GM12892 (cell line): ENCODE data around the gene TALDO1.

Source experiments
- POLR2A ChIP-seq: IDR thresholded peaks from 2 replicates; pipeline ENCODE4 v1.6.1; 2011; ENCODE audit warnings: low read depth, low read length, control low read depth
- POLR2AphosphoS5 ChIP-seq: IDR thresholded peaks from 2 replicates; pipeline ENCODE4 v1.6.1; 2011; ENCODE audit warnings: low read depth, low read length, control low read depth
- TAF1 ChIP-seq: IDR thresholded peaks from 2 replicates; pipeline ENCODE4 v1.6.1; 2011; ENCODE audit warnings: low read depth, mild to moderate bottlenecking, control low read depth, low read length, borderline replicate concordance

GRCh38 chr11:720642-721246 lies 26.5 kb upstream of the TALDO1 start:
- TF ChIP-seq POLR2AphosphoS5, result no peak
- no peak for TF ChIP-seq POLR2A
- no peak for TF ChIP-seq TAF1
